ENCODE data around the gene COG6. TPM values are rescaled to one million over a fixed set of nuclear protein-coding genes. Genes with fewer than 3 reads are reported as not detected.

The COG6 gene
- total RNA-seq, 2 experiments from 2014 or later: 30.1 to 33.2 TPM

DNA sequence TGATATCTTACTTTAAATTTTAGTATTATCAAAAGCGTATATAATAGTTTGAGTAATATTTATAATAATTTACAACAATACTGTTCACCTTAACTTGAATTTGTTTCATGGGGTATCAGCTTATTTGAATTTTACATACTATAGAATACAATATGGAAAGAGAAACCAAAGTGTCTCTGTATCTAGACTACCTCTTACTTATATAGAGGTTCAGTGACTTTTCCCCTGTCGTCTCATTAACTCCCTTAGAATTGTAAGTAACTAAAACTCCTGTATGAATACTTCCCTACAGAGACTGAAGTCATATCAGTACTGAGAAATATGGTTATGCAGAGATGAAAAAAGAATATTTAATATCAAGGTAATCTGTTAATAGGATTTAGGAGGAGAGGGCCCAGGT, 26.8 kb downstream of the COG6 start:
- Histone ChIP-seq H3K27ac (ENCODE audit: low read depth, low read length, poor library complexity, severe bottlenecking) (no peak overlapping the region), H3K9me3 (ENCODE audit: low read length) (no peaks in the 10 kb centered on the region), H3K36me3 (ENCODE audit: insufficient read depth, low read length) (peaks cover 17% of the 10 kb centered on the region), H3K4me2 (ENCODE audit: low read length) (no peak overlapping the region), H3K79me2 (ENCODE audit: insufficient read depth, low read depth, low read length) (no peaks in the 10 kb centered on the region), H3K4me3 (ENCODE audit: low read depth, low read length, poor library complexity, severe bottlenecking) (no peak overlapping the region), H4K20me1 (ENCODE audit: insufficient read depth, low read length) (no peaks in the 10 kb centered on the region), H3K9me2 (ENCODE audit: insufficient read depth, low read length) (no peaks in the 10 kb centered on the region), H2AFZ (ENCODE audit: low read length) (no peak overlapping the region), H3K4me1 (ENCODE audit: insufficient read depth, low read length, poor library complexity, severe bottlenecking) (peaks cover 9% of the 10 kb centered on the region)
- POLR2A ChIA-PET: interaction anchor here (0.7 kb wide), 1 partner anchor 1004 kb away, joined by 3 read pairs; no protein-coding TSS in a partner anchor
- TF ChIP-seq, protein P1, sequence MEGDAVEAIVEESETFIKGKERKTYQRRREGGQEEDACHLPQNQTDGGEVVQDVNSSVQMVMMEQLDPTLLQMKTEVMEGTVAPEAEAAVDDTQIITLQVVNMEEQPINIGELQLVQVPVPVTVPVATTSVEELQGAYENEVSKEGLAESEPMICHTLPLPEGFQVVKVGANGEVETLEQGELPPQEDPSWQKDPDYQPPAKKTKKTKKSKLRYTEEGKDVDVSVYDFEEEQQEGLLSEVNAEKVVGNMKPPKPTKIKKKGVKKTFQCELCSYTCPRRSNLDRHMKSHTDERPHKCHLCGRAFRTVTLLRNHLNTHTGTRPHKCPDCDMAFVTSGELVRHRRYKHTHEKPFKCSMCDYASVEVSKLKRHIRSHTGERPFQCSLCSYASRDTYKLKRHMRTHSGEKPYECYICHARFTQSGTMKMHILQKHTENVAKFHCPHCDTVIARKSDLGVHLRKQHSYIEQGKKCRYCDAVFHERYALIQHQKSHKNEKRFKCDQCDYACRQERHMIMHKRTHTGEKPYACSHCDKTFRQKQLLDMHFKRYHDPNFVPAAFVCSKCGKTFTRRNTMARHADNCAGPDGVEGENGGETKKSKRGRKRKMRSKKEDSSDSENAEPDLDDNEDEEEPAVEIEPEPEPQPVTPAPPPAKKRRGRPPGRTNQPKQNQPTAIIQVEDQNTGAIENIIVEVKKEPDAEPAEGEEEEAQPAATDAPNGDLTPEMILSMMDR (conservative IDR thresholded peaks at IDR 0.05; ENCODE audit: low read length): no peak
- TF ChIP-seq EZH2phosphoT487 (IDR thresholded peaks at IDR 0.05; ENCODE audit: borderline replicate concordance, low read depth, low read length): no peak
- CTCF ChIA-PET (ENCODE audit: unreplicated experiment): no interaction called here
- intact Hi-C loops (cut with micrococcal nuclease; ENCODE audit: unreplicated experiment): loop anchor here (2.0 kb wide), 1 partner anchor 1094 kb away; no protein-coding TSS in a partner anchor
- no peak for DNase-seq (ENCODE audit: low spot score)
- BruUV-seq (replicated peaks): no TSS peak

DNA sequence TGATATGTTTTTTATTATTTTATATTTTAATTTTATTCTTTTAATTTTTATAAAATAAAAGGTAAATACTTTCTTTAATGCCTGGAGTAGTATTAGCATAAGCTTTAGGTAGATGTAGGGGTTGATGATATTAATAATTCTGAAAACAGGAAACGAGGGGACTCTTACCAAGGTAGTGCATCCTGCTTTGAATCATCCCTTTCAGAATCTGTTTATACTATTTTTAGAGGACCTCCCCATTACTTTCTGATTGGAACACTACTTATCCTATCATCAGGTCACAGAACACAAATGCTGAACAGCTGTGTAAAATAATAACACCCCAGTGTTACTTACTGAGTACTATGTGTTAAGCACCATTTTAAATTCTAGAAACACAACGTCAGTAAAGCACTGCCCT, 27.3 kb downstream of the COG6 start:
- Histone ChIP-seq H3K9me3 (ENCODE audit: low read length) (no peaks in the 10 kb centered on the region), H3K9me2 (ENCODE audit: insufficient read depth, low read length) (no peaks in the 10 kb centered on the region), H3K4me1 (ENCODE audit: insufficient read depth, low read length, poor library complexity, severe bottlenecking) (peaks cover 9% of the 10 kb centered on the region), H2AFZ (ENCODE audit: low read length) (no peak overlapping the region), H3K79me2 (ENCODE audit: insufficient read depth, low read depth, low read length) (no peaks in the 10 kb centered on the region), H3K4me2 (ENCODE audit: low read length) (no peak overlapping the region), H4K20me1 (ENCODE audit: insufficient read depth, low read length) (no peaks in the 10 kb centered on the region), H3K4me3 (ENCODE audit: low read depth, low read length, poor library complexity, severe bottlenecking) (no peak overlapping the region), H3K27ac (ENCODE audit: low read depth, low read length, poor library complexity, severe bottlenecking) (no peak overlapping the region), H3K36me3 (ENCODE audit: insufficient read depth, low read length) (peaks cover 21% of the 10 kb centered on the region)
- TF ChIP-seq, protein P1 (conservative IDR thresholded peaks at IDR 0.05; ENCODE audit: low read length): no peak
- BruUV-seq (replicated peaks): no TSS peak
- CTCF ChIA-PET (ENCODE audit: unreplicated experiment): no interaction called here
- POLR2A ChIA-PET: interaction anchor here (0.6 to 1.2 kb wide), 3 partner anchors 11 to 1003 kb away, joined by 3 to 5 read pairs (median 3); no protein-coding TSS in a partner anchor
- DNase-seq (ENCODE audit: low spot score): peak; percentile 12
- intact Hi-C loops (cut with micrococcal nuclease; ENCODE audit: unreplicated experiment): loop anchor here (2.0 kb wide), 1 partner anchor 1094 kb away; no protein-coding TSS in a partner anchor

DNA sequence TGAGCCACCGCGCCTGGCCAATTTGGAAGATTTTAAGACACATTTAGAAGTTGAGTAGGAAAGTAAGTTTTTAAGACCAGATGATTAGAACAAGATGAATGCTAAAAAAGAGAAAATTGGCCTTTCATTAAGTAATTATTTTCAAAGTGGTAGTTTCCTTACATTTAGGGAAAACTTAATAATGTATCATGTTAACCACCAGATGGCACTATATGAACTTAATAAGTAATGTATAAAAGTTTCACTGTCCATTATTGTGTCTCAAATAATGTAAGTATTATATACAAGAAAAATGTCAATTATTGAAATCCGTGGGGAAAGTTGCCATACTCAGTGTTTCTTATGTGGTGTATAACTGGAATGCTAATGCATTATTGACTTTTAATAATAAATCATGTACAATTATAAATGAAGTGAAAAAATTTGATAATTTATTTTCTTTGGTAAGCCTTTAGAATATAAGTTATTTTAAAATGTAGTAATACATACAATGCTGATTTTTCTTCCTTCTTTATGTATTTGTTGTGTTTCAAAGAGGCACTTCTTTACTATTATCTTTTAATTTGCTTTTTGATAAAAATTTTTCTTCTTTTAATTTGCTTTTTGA, 29.2 kb downstream of the COG6 start:
- TF ChIP-seq, protein P1 (conservative IDR thresholded peaks at IDR 0.05; ENCODE audit: low read length): peak; percentile 80
- no peak for TF ChIP-seq EZH2phosphoT487 (IDR thresholded peaks at IDR 0.05; ENCODE audit: borderline replicate concordance, low read depth, low read length)
- Histone ChIP-seq H3K4me3 (ENCODE audit: low read depth, low read length, poor library complexity, severe bottlenecking) (no peak overlapping the region), H2AFZ (ENCODE audit: low read length) (no peak overlapping the region), H3K9me3 (ENCODE audit: low read length) (no peaks in the 10 kb centered on the region), H3K4me2 (ENCODE audit: low read length) (no peak overlapping the region), H3K79me2 (ENCODE audit: insufficient read depth, low read depth, low read length) (no peaks in the 10 kb centered on the region), H3K4me1 (ENCODE audit: insufficient read depth, low read length, poor library complexity, severe bottlenecking) (peaks cover 13% of the 10 kb centered on the region), H4K20me1 (ENCODE audit: insufficient read depth, low read length) (no peaks in the 10 kb centered on the region), H3K36me3 (ENCODE audit: insufficient read depth, low read length) (peaks cover 34% of the 10 kb centered on the region), H3K27ac (ENCODE audit: low read depth, low read length, poor library complexity, severe bottlenecking) (no peak overlapping the region), H3K9me2 (ENCODE audit: insufficient read depth, low read length) (no peaks in the 10 kb centered on the region)
- intact Hi-C loops (cut with micrococcal nuclease; ENCODE audit: unreplicated experiment): loop anchor here (2.0 kb wide), 1 partner anchor 998 kb away; no protein-coding TSS in a partner anchor
- DNase-seq (ENCODE audit: low spot score): peak; percentile 81
- CTCF ChIA-PET (ENCODE audit: unreplicated experiment): no interaction called here
- no TSS peak for BruUV-seq (replicated peaks)
- POLR2A ChIA-PET: interaction anchor here (0.6 to 1.3 kb wide), 3 partner anchors 8 to 969 kb away, joined by 3 to 6 read pairs (median 3); no protein-coding TSS in a partner anchor
